RWPE2 (cell line): ENCODE results near the gene PLOD3.

ENCODE experiments used
- ATAC-seq: fragments of 200-7000 bp; cut with Tn5 transposase; 3 replicates; pipeline ENCODE4 v1.9.1; 2021; ENCODE audit warnings: low read depth
- DNase-seq: peaks from one replicate; pipeline ENCODE4 v3.0.0-alpha.2; 2020; ENCODE audit warnings: low spot score
- H3K27ac ChIP-seq: fragments of 450-650 bp; 2 replicates; pipeline ENCODE4 v1.5.1; 2017; ENCODE audit warnings: mild to moderate bottlenecking; ENCODE audit not compliant: poor library complexity, severe bottlenecking
- H3K27me3 ChIP-seq: fragments of 250-450 bp; sonication (Bioruptor Pico); 2 replicates; pipeline ENCODE4 v1.5.1; 2021; ENCODE audit warnings: mild to moderate bottlenecking, moderate library complexity; ENCODE audit not compliant: insufficient read depth, poor library complexity, severe bottlenecking
- H3K36me3 ChIP-seq: fragments of 250-450 bp; sonication (Bioruptor Pico); 2 replicates; pipeline ENCODE4 v1.5.1; 2020; ENCODE audit warnings: low read depth, mild to moderate bottlenecking, moderate library complexity
- H3K4me1 ChIP-seq: fragments of 250-450 bp; sonication (Bioruptor Pico); 2 replicates; pipeline ENCODE4 v1.5.1; 2021; ENCODE audit warnings: mild to moderate bottlenecking, moderate library complexity; ENCODE audit not compliant: insufficient read depth, poor library complexity, severe bottlenecking
- H3K4me3 ChIP-seq: fragments of 250-450 bp; sonication (Bioruptor Pico); 2 replicates; pipeline ENCODE4 v1.5.1; 2021; ENCODE audit warnings: mild to moderate bottlenecking, moderate library complexity; ENCODE audit not compliant: severe bottlenecking
- H3K9me3 ChIP-seq: fragments of 250-450 bp; sonication (Bioruptor Pico); 2 replicates; pipeline ENCODE4 v1.5.1; 2021; ENCODE audit warnings: mild to moderate bottlenecking, moderate library complexity; ENCODE audit not compliant: severe bottlenecking
- CTCF ChIP-seq: fragments of 450-650 bp; IDR thresholded peaks from one replicate; pipeline ENCODE4 v1.5.1; 2017; ENCODE audit warnings: mild to moderate bottlenecking, moderate library complexity; ENCODE audit not compliant: poor library complexity, severe bottlenecking

The PLOD3 gene

GRCh38 chr7:101197991-101198390 is 19.4 kb downstream of the PLOD3 start:
- no peaks in the 10 kb centered on the region for H3K9me3 ChIP-seq
- H3K27ac ChIP-seq = no peak overlapping the region
- H3K27me3 ChIP-seq = peaks cover 14% of the 10 kb centered on the region
- no peak for DNase-seq
- no peaks in the 10 kb centered on the region for H3K36me3 ChIP-seq
- no peaks in the 10 kb centered on the region for H3K4me1 ChIP-seq
- no peak for ATAC-seq
- H3K4me3 ChIP-seq = no peak overlapping the region
- no peak for TF ChIP-seq CTCF

GRCh38 chr7:101195884-101196283 is 21.5 kb downstream of the PLOD3 start:
- Histone ChIP-seq H3K9me3 (no peaks in the 10 kb centered on the region), H3K4me3 (no peak overlapping the region), H3K4me1 (no peaks in the 10 kb centered on the region), H3K27ac (no peak overlapping the region), H3K36me3 (no peaks in the 10 kb centered on the region), H3K27me3 (no peaks in the 10 kb centered on the region)
- DNase-seq = no peak
- no peak for ATAC-seq
- TF ChIP-seq CTCF = no peak

GRCh38 chr7:101189109-101189508 is 28.3 kb downstream of the PLOD3 start:
- ATAC-seq (no peak), DNase-seq (no peak)
- no peaks in the 10 kb centered on the region for H3K4me1 ChIP-seq
- no peaks in the 10 kb centered on the region for H3K9me3 ChIP-seq
- no peak overlapping the region for H3K4me3 ChIP-seq
- no peaks in the 10 kb centered on the region for H3K27me3 ChIP-seq
- no peak overlapping the region for H3K27ac ChIP-seq
- no peak for TF ChIP-seq CTCF
- H3K36me3 ChIP-seq = no peaks in the 10 kb centered on the region

GRCh38 chr7:101186844-101187428 is 30.4 kb downstream of the PLOD3 start:
- Histone ChIP-seq H3K36me3 (no peaks in the 10 kb centered on the region), H3K27ac (no peak overlapping the region), H3K9me3 (no peaks in the 10 kb centered on the region), H3K27me3 (no peaks in the 10 kb centered on the region), H3K4me3 (no peak overlapping the region), H3K4me1 (no peaks in the 10 kb centered on the region)
- ATAC-seq (no peak), DNase-seq (no peak)
- TF ChIP-seq CTCF = no peak

GRCh38 chr7:101186194-101186593 is 31.2 kb downstream of the PLOD3 start:
- H3K27me3 ChIP-seq = peaks cover 2% of the 10 kb centered on the region
- H3K27ac ChIP-seq = no peak overlapping the region
- H3K4me1 ChIP-seq = no peaks in the 10 kb centered on the region
- ATAC-seq = no peak
- no peak overlapping the region for H3K4me3 ChIP-seq
- H3K9me3 ChIP-seq = no peaks in the 10 kb centered on the region
- H3K36me3 ChIP-seq = no peaks in the 10 kb centered on the region
- DNase-seq = no peak
- no peak for TF ChIP-seq CTCF
